H1 (cell line): ENCODE results near the gene TRIM44. TPM values are rescaled to one million over a fixed set of nuclear protein-coding genes. Genes with fewer than 3 reads are reported as not detected.

ENCODE experiments used
- CTCF ChIA-PET: fragments of 300-600 bp; sonication (Branson Sonifier 250); formaldehyde crosslinking; loops from one replicate; lab custom pipeline; 2021; ENCODE audit not compliant: partially characterized antibody; lab: Charles Lee
- POLR2A ChIA-PET: fragments of 300-600 bp; sonication (Branson Sonifier 250); formaldehyde crosslinking; loops from one replicate; lab custom pipeline; 2021; ENCODE audit warnings: inconsistent platforms; ENCODE audit not compliant: partially characterized antibody; lab: Charles Lee
- DNase-seq, 2 experiments: peaks; one replicate each; pipeline versions ENCODE4 v3.0.0 to v3.0.0-alpha.2; 2010 to 2022; ENCODE audit warnings: low spot score in 2 of 2, low read depth in 1 of 2, mixed read lengths in 1 of 2
- FAIRE-seq: peaks from 2 replicates; lab custom pipeline; 2011; peaks lifted over from hg19 to GRCh38; lab: Jason Lieb, UNC
- H2AFZ ChIP-seq: 2 replicates; pipeline ENCODE4 v1.8.1; 2012; ENCODE audit warnings: low read length, inconsistent platforms
- H2AK5ac ChIP-seq: 2 replicates; pipeline ENCODE4 v1.6.1; 2013; ENCODE audit warnings: low read depth, low read length
- H2BK120ac ChIP-seq: replicated peaks from 2 replicates; pipeline ENCODE3; 2013; ENCODE audit warnings: low read depth, low read length, inconsistent platforms
- H2BK12ac ChIP-seq: 2 replicates; pipeline ENCODE4 v1.6.1; 2013; ENCODE audit warnings: low read depth, low read length
- H2BK15ac ChIP-seq: 2 replicates; pipeline ENCODE4 v1.6.1; 2013; ENCODE audit warnings: low read length
- H2BK20ac ChIP-seq: 2 replicates; pipeline ENCODE4 v1.6.1; 2013; ENCODE audit warnings: low read length
- H2BK5ac ChIP-seq: 2 replicates; pipeline ENCODE4 v1.6.1; 2013; ENCODE audit warnings: low read depth, low read length
- H3K14ac ChIP-seq: 2 replicates; pipeline ENCODE4 v1.6.1; 2013; ENCODE audit warnings: inconsistent platforms; ENCODE audit not compliant: insufficient read length
- H3K18ac ChIP-seq: 2 replicates; pipeline ENCODE4 v1.6.1; 2013; ENCODE audit warnings: low read length; ENCODE audit errors: extremely low read depth
- H3K23ac ChIP-seq: 2 replicates; pipeline ENCODE4 v1.6.1; 2013; ENCODE audit warnings: inconsistent platforms; ENCODE audit not compliant: insufficient read length
- H3K23me2 ChIP-seq: 2 replicates; pipeline ENCODE4 v1.6.1; 2013; ENCODE audit warnings: low read depth, low read length
- H3K27ac ChIP-seq: 2 replicates; pipeline ENCODE4 v1.6.1; 2011; ENCODE audit warnings: low read depth, low read length, inconsistent platforms
- H3K27me3 ChIP-seq, 4 experiments: replicated peaks in 1 of 4; 1 replicate in 1 of 4; 2 replicates in 3 of 4; pipeline versions ENCODE4 v1.6.1 to v1.8.1; 2011 to 2013; ENCODE audit warnings: low read length in 3 of 4, mild to moderate bottlenecking in 3 of 4, inconsistent platforms in 2 of 4, mixed read lengths in 2 of 4, moderate library complexity in 1 of 4; ENCODE audit not compliant: control insufficient read depth in 3 of 4, insufficient read depth in 3 of 4; ENCODE audit errors: extremely low read depth in 1 of 4
- H3K36me3 ChIP-seq, 4 experiments: 2 replicates each; pipeline versions ENCODE4 v1.6.1 to v1.8.1; 2011 to 2013; ENCODE audit warnings: mild to moderate bottlenecking in 4 of 4, low read length in 3 of 4, moderate library complexity in 2 of 4, control low read depth in 1 of 4, inconsistent platforms in 1 of 4; ENCODE audit not compliant: insufficient read depth in 4 of 4, control insufficient read depth in 2 of 4
- H3K4ac ChIP-seq: replicated peaks from 2 replicates; pipeline ENCODE3; 2013; ENCODE audit warnings: low read length, low read depth, mixed read lengths, inconsistent platforms; ENCODE audit not compliant: insufficient read length
- H3K4me1 ChIP-seq, 4 experiments: replicated peaks in 1 of 4; 1 replicate in 1 of 4; 2 replicates in 3 of 4; pipeline versions ENCODE4 v1.6.1 to v1.8.1; 2011 to 2013; ENCODE audit warnings: low read length in 3 of 4, inconsistent platforms in 2 of 4, mixed read lengths in 1 of 4; ENCODE audit not compliant: insufficient read depth in 4 of 4, control insufficient read depth in 3 of 4
- H3K4me2 ChIP-seq, 2 experiments: 2 replicates each; pipeline versions ENCODE4 v1.6.1 to v1.8.1; 2011 to 2013; ENCODE audit warnings: low read depth in 2 of 2, low read length in 2 of 2, control low read depth in 1 of 2, inconsistent platforms in 1 of 2, mild to moderate bottlenecking in 1 of 2; ENCODE audit not compliant: insufficient read depth in 1 of 2
- H3K4me3 ChIP-seq, 4 experiments: fragments of 200-600, 300-600 bp in 1 of 4; sonication (generic), shearing (Covaris generic), sonication (Bioruptor Twin) in 1 of 4; 2 replicates each; pipeline versions ENCODE4 v1.5.1 to v1.8.1; 2011 to 2016; ENCODE audit warnings: low read length in 4 of 4, low read depth in 3 of 4, control low read depth in 2 of 4, inconsistent platforms in 2 of 4, mild to moderate bottlenecking in 2 of 4, mixed read lengths in 1 of 4, moderate library complexity in 1 of 4; ENCODE audit not compliant: insufficient read depth in 2 of 4; ENCODE audit errors: extremely low read depth in 1 of 4
- H3K56ac ChIP-seq: replicated peaks from 2 replicates; pipeline ENCODE3; 2013; ENCODE audit warnings: low read depth, mild to moderate bottlenecking, mixed read lengths, low read length, inconsistent platforms; ENCODE audit not compliant: insufficient read length
- H3K79me1 ChIP-seq: 2 replicates; pipeline ENCODE4 v1.6.1; 2013; ENCODE audit warnings: low read depth, low read length, control low read depth
- H3K79me2 ChIP-seq, 2 experiments: 2 replicates each; pipeline versions ENCODE4 v1.6.1 to v1.8.1; 2012 to 2013; ENCODE audit warnings: low read length in 2 of 2, mild to moderate bottlenecking in 2 of 2, inconsistent platforms in 1 of 2; ENCODE audit not compliant: insufficient read depth in 2 of 2, control insufficient read depth in 1 of 2
- H3K9ac ChIP-seq, 4 experiments: replicated peaks in 1 of 4; 1 replicate in 1 of 4; 2 replicates in 3 of 4; pipeline versions ENCODE4 v1.6.1 to v1.8.1; 2011 to 2013; ENCODE audit warnings: low read depth in 3 of 4, low read length in 3 of 4, control low read depth in 2 of 4, mild to moderate bottlenecking in 2 of 4, moderate library complexity in 2 of 4, inconsistent platforms in 1 of 4; ENCODE audit errors: extremely low read depth in 1 of 4
- H3K9me3 ChIP-seq, 2 experiments: 2 replicates each; pipeline versions ENCODE4 v1.6.1 to v1.8.1; 2012 to 2013; ENCODE audit warnings: mild to moderate bottlenecking in 2 of 2, moderate library complexity in 2 of 2, control low read depth in 1 of 2, inconsistent platforms in 1 of 2, low read depth in 1 of 2, low read length in 1 of 2, mixed read lengths in 1 of 2; ENCODE audit not compliant: insufficient read depth in 2 of 2
- H4K20me1 ChIP-seq, 2 experiments: replicated peaks in 1 of 2; 2 replicates each; pipeline versions ENCODE3 to v1.8.1; 2011 to 2013; ENCODE audit warnings: inconsistent platforms in 2 of 2, low read length in 2 of 2, mild to moderate bottlenecking in 1 of 2; ENCODE audit not compliant: insufficient read depth in 2 of 2, control insufficient read depth in 1 of 2
- H4K5ac ChIP-seq: 2 replicates; pipeline ENCODE4 v1.6.1; 2013; ENCODE audit warnings: low read length, low read depth, mixed read lengths, inconsistent platforms; ENCODE audit not compliant: insufficient read length
- H4K8ac ChIP-seq: 2 replicates; pipeline ENCODE4 v1.8.0; 2013; ENCODE audit warnings: mild to moderate bottlenecking, moderate library complexity, low read length, inconsistent platforms; ENCODE audit not compliant: insufficient read depth; ENCODE audit errors: extremely low read depth
- H4K91ac ChIP-seq: replicated peaks from 2 replicates; pipeline ENCODE3; 2013; ENCODE audit warnings: low read length, mixed read lengths, inconsistent platforms; ENCODE audit not compliant: insufficient read length
- CTBP2 ChIP-seq: IDR thresholded peaks from 2 replicates; pipeline ENCODE4 v1.7.0; 2011; ENCODE audit warnings: borderline replicate concordance, mild to moderate bottlenecking, moderate library complexity, mixed read lengths, low read length; ENCODE audit not compliant: insufficient read depth, insufficient read length
- EZH2 ChIP-seq: fragments of 200-600 bp; sonication (generic); IDR thresholded peaks from 2 replicates; pipeline ENCODE4 v1.7.1; 2012; ENCODE audit warnings: low read depth, mild to moderate bottlenecking, moderate library complexity, low read length, inconsistent platforms; ENCODE audit not compliant: severe bottlenecking
- JUND ChIP-seq: IDR thresholded peaks from 2 replicates; pipeline ENCODE4 v1.6.1; 2011; ENCODE audit warnings: mild to moderate bottlenecking, improper control_type of control experiment, low read length
- NANOG ChIP-seq: IDR thresholded peaks from 2 replicates; pipeline ENCODE4 v1.6.1; 2011; ENCODE audit warnings: low read length, low read depth, mild to moderate bottlenecking, inconsistent platforms; ENCODE audit not compliant: insufficient read depth, poor library complexity, severe bottlenecking
- NRF1 ChIP-seq: IDR thresholded peaks from 2 replicates; pipeline ENCODE4 v1.6.1; 2011; ENCODE audit warnings: mild to moderate bottlenecking, low read depth, low read length, improper control_type of control experiment
- POLR2A ChIP-seq, 2 experiments: IDR thresholded peaks; 1 replicate in 1 of 2; 2 replicates in 1 of 2; pipeline ENCODE4 v1.6.1; 2011; ENCODE audit warnings: low read depth in 2 of 2, low read length in 2 of 2, mild to moderate bottlenecking in 2 of 2; ENCODE audit errors: control extremely low read depth in 1 of 2
- RNF2 ChIP-seq: fragments of 200-900, 300-1000 bp; sonication (generic); IDR thresholded peaks from 2 replicates; pipeline ENCODE4 v1.7.1; 2016; ENCODE audit warnings: borderline replicate concordance, low read depth, mild to moderate bottlenecking, antibody characterized with exemption, low read length; ENCODE audit not compliant: poor library complexity, severe bottlenecking; ENCODE audit errors: missing control alignments
- WGBS, 2 experiments: shearing (Covaris generic) in 1 of 2; methylation state at CpG; one replicate each; pipeline versions ENCODE4 v1.1.6 to v1.1.7; 2013 to 2015; ENCODE audit warnings: low lambda C conversion rate in 2 of 2, mixed read lengths in 2 of 2, inconsistent platforms in 1 of 2, low coverage in 1 of 2, missing lambda C conversion rate in 1 of 2; ENCODE audit not compliant: insufficient replicate concordance in 2 of 2, insufficient coverage in 1 of 2, insufficient read length in 1 of 2; ENCODE audit errors: extremely low coverage in 1 of 2, missing lambda C conversion rate in 1 of 2; 5-methylcytosine and 5-hydroxymethylcytosine counted together
- polyA plus RNA-seq, 7 experiments: library from polyadenylated mRNA; depleted of rRNA in 3 of 7; stranded (reverse) in 5 of 7; unstranded in 2 of 7; fragments of >200 nt in 5 of 7; fragments of 200-250 nt in 2 of 7; gene quantifications; 1 replicate in 5 of 7; 2 replicates in 1 of 7; 4 replicates in 1 of 7; pipeline versions ENCODE4 v1.2.1 to v1.2.3, GENCODE V29; 2011 to 2013; ENCODE audit warnings: missing spikeins in 2 of 7, mixed read lengths in 2 of 7
- total RNA-seq: library from RNA; stranded (reverse); fragmentation: NEBNext Ultra II Directional; extraction: Animal tissue kit (Norgen Biotek cat#: 25700); gene quantifications from 2 replicates; pipeline ENCODE4 v1.2.1, GENCODE V29; 2021

Gene TRIM44
- total and polyA plus RNA-seq, 2 of the 8 experiments (the other 6 are each of a cell fraction or from before 2014, with no cell fraction given): 13.9 to 34.4 TPM

DNA sequence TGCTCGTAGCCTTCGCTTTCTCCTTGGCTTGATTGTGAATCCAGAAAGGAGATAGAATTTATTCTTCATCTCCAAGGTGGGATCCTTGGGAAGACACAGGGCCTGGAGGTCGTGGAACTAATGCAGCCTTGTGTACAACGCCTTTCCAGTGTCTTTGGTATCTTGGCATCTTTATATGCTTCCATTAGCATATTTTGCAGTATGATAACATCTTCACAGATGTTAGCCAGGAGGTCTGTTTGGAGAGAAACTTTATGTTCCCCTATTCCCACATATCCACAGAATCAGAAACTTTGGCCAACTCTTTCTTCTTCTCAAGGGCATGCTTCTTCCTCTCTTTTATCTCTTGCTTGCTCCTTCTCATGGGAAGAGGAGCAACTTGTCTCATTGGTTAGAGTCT, 101.2 kb downstream of the TRIM44 start:
- Histone ChIP-seq H2AK5ac (no peak overlapping the region), H4K91ac (no peak overlapping the region), H3K4me2 (no peak overlapping the region), H3K23me2 (peaks cover 2% of the 10 kb centered on the region; the same call in 1 of the 2 replicates), H3K79me1 (no peaks in the 10 kb centered on the region), H3K36me3 (no peaks in the 10 kb centered on the region), H3K4me3 (no peak overlapping the region), H2BK120ac (no peak overlapping the region), H3K79me2 (no peaks in the 10 kb centered on the region), H3K27me3 (no peaks in the 10 kb centered on the region), H2BK5ac (no peak overlapping the region), H3K23ac (no peak overlapping the region), H4K8ac (no peak overlapping the region), H4K20me1 (no peaks in the 10 kb centered on the region), H3K18ac (no peak overlapping the region), H3K4ac (no peak overlapping the region), H4K5ac (no peak overlapping the region), H3K4me1 (no peaks in the 10 kb centered on the region), H3K14ac (no peak overlapping the region), H3K9ac (no peak overlapping the region), H3K9me3 (no peaks in the 10 kb centered on the region), H3K27ac (no peak overlapping the region), H2BK15ac (no peak overlapping the region), H2AFZ (no peak overlapping the region), H2BK20ac (no peak overlapping the region), H2BK12ac (no peak overlapping the region), H3K56ac (no peak overlapping the region)
- FAIRE-seq (no peak), DNase-seq (no peak)
- ChIA-PET POLR2A (no interaction called here), CTCF (interaction anchor here (1.3 to 1.4 kb wide), 2 partner anchors 36 to 58 kb away, joined by 3 read pairs; no protein-coding TSS in a partner anchor)
- TF ChIP-seq NRF1: no peak
- TF ChIP-seq EZH2: no peak
- no peak for TF ChIP-seq POLR2A (IDR thresholded peaks at IDR 0.05; ENCODE audit: control extremely low read depth in 1 of 2, low read depth in 2 of 2, low read length in 2 of 2)
- TF ChIP-seq JUND: no peak
- no peak for TF ChIP-seq CTBP2
- no peak for TF ChIP-seq RNF2
- no peak for TF ChIP-seq NANOG
- WGBS, 2 experiments: 91% methylated on average over 4 of the region's 4 CpGs; no CpG with 5 or more reads in 1 of the 2 experiments
